GM23248 (cell line): ENCODE results near the gene FREM1.

Experiments used
- EZH2 ChIP-seq: fragments of 200-600 bp; sonication (generic); IDR thresholded peaks from 2 replicates; pipeline ENCODE4 v1.6.1; 2018; ENCODE audit warnings: antibody characterized with exemption, mild to moderate bottlenecking; ENCODE audit not compliant: insufficient read depth, poor library complexity, severe bottlenecking
- EZH2phosphoT487 ChIP-seq: fragments of 200-600 bp; sonication (generic); IDR thresholded peaks from 2 replicates; pipeline ENCODE4 v1.6.1; 2018; ENCODE audit warnings: antibody characterized with exemption, moderate library complexity, mild to moderate bottlenecking, low read depth; ENCODE audit not compliant: insufficient read depth

GRCh38 chr9:14811844-14812243 is 98.4 kb downstream of the FREM1 start:
- TF ChIP-seq EZH2, result no peak
- TF ChIP-seq EZH2phosphoT487, result no peak
